HUES64 (cell line): Measurements from ENCODE around the gene ENO4.

Experiments
- H3K27ac ChIP-seq: 2 replicates; pipeline ENCODE4 v1.7.0; 2013; ENCODE audit warnings: low read depth, low read length, inconsistent platforms
- H3K27me3 ChIP-seq: 2 replicates; pipeline ENCODE4 v1.6.1; 2013; ENCODE audit warnings: mild to moderate bottlenecking, low read length; ENCODE audit not compliant: insufficient read depth
- H3K36me3 ChIP-seq: 2 replicates; pipeline ENCODE4 v1.6.1; 2013; ENCODE audit warnings: mild to moderate bottlenecking, low read length; ENCODE audit not compliant: insufficient read depth
- H3K4me1 ChIP-seq: 2 replicates; pipeline ENCODE4 v1.6.1; 2013; ENCODE audit warnings: mild to moderate bottlenecking, low read length, moderate library complexity; ENCODE audit not compliant: insufficient read depth
- H3K4me3 ChIP-seq: 2 replicates; pipeline ENCODE4 v1.5.1; 2013; ENCODE audit warnings: mild to moderate bottlenecking, low read length, moderate library complexity
- H3K9ac ChIP-seq: 2 replicates; pipeline ENCODE4 v1.6.1; 2013; ENCODE audit warnings: mild to moderate bottlenecking, low read depth, low read length
- H3K9me3 ChIP-seq: 2 replicates; pipeline ENCODE4 v1.6.1; 2013; ENCODE audit warnings: low read depth, low read length; ENCODE audit not compliant: insufficient read depth
- WGBS: fragments of 150-250, 120-280 bp; methylation state at CpG from one replicate; pipeline ENCODE4 v1.1.7; 2013; ENCODE audit warnings: missing lambda C conversion rate; 5-methylcytosine and 5-hydroxymethylcytosine counted together

ENO4 gene

DNA sequence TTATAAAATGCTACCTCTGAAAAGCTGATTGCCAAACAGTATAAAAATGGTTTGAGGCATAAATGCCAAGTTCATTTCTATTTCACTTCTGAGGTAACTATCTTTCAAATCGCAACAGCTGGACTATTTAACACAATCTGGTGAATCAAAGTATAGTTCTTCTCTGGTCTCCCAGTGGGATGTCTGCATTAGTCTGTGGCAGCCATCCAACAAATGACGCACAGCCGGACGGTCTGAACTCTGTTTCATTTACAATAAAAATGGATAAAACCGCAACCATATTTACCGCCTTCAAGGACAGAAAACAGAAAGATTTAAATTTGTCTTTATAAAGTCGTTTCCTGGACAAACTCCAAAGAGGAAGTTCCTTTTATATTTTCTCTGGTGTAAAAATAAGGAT is 41.9 kb downstream of the ENO4 start:
- Histone ChIP-seq H3K4me3 (no peak overlapping the region), H3K9ac (no peak overlapping the region), H3K9me3 (no peaks in the 10 kb centered on the region), H3K4me1 (peaks cover 39% of the 10 kb centered on the region), H3K36me3 (no peaks in the 10 kb centered on the region), H3K27ac (no peak overlapping the region), H3K27me3 (no peaks in the 10 kb centered on the region)
- WGBS, result 94% methylated on average over 7 of the region's 7 CpGs

DNA sequence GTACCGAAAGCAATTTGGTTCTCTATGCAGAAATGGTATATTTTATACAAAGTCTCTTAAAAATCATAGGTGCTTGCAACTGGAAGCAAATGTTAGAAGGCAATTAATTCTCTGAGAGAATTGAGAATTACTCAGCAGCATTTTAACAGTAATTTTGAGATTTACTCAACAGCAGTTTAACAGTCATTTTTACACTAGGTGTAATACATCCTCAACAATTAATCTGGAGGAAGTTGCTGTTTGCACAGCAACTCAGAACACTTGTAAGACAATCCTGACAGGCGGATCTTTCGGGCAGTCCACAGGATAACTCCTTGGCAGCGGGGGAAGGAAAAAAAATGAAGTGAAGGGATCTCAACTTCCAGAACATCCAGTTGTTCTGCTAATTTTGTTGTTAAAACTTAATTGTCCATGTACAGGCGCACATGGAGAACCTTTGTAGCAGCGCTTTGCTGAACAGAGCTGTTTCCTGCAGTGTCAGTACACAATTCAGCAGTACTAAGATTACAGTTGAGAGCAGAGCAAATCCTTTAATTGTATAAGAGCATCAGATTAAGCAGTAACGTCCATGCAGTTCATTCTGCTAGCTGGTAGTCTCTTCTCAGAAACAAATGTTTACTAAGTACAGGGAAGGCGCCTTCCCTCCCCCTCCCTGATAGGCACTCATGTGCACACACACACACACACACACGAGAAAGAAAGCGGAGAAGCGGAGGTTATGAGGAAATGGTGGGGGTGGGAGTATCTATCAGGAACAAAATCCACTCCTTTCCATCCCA is 43.8 kb downstream of the ENO4 start:
- H3K9ac ChIP-seq, result no peak overlapping the region
- 0 out of 2 replicates have a peak, but pooled peaks cover 3% of the 10 kb centered on the region for H3K36me3 ChIP-seq
- no peaks in the 10 kb centered on the region for H3K27me3 ChIP-seq
- H3K9me3 ChIP-seq, result no peaks in the 10 kb centered on the region
- H3K4me3 ChIP-seq, result no peak overlapping the region
- peaks cover 32% of the 10 kb centered on the region for H3K4me1 ChIP-seq
- 89% methylated on average over 7 of the region's 11 CpGs for WGBS
- no peak overlapping the region for H3K27ac ChIP-seq

DNA sequence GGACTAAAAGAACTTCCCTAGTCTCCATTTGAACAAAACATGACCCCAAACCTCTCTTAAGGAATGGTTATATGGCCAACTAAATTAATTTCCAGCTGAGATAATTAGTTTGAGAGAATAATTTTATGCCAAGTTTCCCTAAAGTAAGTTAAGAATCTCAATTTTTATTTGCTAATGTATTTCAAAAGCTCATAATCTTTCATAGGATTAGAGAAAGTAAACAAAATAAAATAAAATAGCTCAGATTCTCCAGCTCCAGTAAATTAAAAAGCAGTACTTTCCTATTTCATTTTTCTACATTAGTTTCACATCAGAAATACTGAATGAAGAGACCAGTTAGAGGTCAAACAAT is 44.4 kb downstream of the ENO4 start:
- H3K4me3 ChIP-seq, result no peak overlapping the region
- no peaks in the 10 kb centered on the region for H3K27me3 ChIP-seq
- H3K27ac ChIP-seq, result no peak overlapping the region
- peaks cover 26% of the 10 kb centered on the region for H3K4me1 ChIP-seq
- H3K9me3 ChIP-seq, result no peaks in the 10 kb centered on the region
- H3K36me3 ChIP-seq, result peaks cover 5% of the 10 kb centered on the region; the same call in 1 of the 2 replicates
- no peak overlapping the region for H3K9ac ChIP-seq

DNA sequence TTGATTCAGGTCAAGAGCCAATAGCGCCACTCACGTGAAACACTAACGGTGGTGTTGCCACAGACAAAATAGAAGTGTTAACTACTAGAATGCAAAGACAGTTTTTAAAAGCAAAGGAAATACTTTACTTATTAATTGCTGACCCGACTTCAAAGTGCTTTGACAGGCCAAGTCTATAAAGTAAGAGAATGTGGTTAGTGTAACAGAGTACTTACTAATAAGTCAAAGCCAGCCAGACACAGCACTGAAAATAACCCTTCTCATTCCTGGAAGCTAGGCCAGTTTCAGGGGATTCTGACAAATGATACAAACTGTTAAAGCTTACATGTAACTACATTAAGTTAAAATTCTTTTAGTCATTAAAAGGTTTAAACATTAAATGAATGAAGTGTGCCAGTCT is 50.3 kb downstream of the ENO4 start:
- Histone ChIP-seq H3K9ac (no peak overlapping the region), H3K36me3 (peaks cover 22% of the 10 kb centered on the region), H3K4me1 (peaks cover 7% of the 10 kb centered on the region; the same call in 1 of the 2 replicates), H3K9me3 (no peaks in the 10 kb centered on the region), H3K27me3 (no peaks in the 10 kb centered on the region), H3K27ac (no peak overlapping the region), H3K4me3 (no peak overlapping the region)
- WGBS, result 98% methylated on average over 4 of the region's 4 CpGs

DNA sequence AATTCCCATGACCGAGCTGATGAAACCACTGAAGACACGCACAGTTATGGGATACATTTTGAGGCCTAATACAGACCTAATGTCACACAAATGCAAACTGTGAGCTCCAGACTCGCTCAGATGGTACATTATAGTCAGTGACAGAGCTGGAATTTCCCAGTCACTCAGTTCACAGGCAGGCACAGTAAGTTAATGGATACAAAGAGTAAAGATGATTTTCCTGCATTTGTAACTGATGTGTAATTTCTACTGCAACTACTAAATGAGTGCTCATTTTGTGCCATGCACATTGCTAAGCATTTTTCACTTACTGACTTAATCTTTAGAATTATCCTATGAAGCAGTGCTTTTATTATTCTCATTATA is 56.5 kb downstream of the ENO4 start:
- Histone ChIP-seq H3K27me3 (no peaks in the 10 kb centered on the region), H3K36me3 (peaks cover 29% of the 10 kb centered on the region), H3K27ac (no peak overlapping the region), H3K4me3 (no peak overlapping the region), H3K9ac (no peak overlapping the region), H3K9me3 (no peaks in the 10 kb centered on the region), H3K4me1 (0 out of 2 replicates have a peak, but pooled peaks cover 7% of the 10 kb centered on the region)
- 97% methylated on average over 3 of the region's 3 CpGs for whole genome bisulfite sequencing

DNA sequence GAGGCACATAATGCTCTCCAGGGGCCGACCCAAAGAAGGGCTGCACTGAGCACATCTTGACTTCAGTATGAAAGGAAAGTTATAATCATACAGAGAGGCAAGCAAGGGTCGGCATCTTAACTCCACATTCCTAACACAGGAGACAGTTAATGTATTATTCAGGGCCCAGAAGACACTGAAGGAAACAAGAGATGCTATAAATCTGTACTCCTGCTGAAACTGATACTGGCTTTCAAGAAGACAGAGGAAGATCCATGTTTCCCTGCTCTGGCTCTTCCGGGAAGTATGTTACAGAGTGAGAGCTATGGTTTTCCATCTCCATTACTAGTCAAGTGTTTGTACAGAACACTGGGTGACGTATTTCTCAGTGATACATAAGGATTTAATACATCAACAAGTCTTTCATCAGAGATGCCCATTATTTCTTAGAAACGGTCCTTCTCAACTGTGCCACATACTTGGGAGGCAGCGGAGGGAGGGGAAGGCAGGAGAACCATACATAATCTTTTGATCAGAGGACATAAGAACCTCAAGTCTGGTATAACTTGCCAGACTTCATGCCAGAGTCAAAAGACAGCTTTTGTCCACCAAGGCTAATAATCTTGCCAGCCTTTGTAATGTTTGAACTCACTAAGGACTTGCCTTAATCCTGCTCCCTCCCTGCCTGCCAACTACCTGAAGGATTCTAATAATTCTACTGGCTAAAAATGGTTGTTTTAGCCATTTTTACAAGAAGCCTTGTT is 58.1 kb downstream of the ENO4 start:
- H3K4me1 ChIP-seq, result 0 out of 2 replicates have a peak, but pooled peaks cover 7% of the 10 kb centered on the region
- no peak overlapping the region for H3K9ac ChIP-seq
- WGBS, result 92% methylated on average over 6 of the region's 6 CpGs
- H3K36me3 ChIP-seq, result peaks cover 25% of the 10 kb centered on the region
- no peaks in the 10 kb centered on the region for H3K9me3 ChIP-seq
- no peak overlapping the region for H3K27ac ChIP-seq
- no peaks in the 10 kb centered on the region for H3K27me3 ChIP-seq
- no peak overlapping the region for H3K4me3 ChIP-seq

DNA sequence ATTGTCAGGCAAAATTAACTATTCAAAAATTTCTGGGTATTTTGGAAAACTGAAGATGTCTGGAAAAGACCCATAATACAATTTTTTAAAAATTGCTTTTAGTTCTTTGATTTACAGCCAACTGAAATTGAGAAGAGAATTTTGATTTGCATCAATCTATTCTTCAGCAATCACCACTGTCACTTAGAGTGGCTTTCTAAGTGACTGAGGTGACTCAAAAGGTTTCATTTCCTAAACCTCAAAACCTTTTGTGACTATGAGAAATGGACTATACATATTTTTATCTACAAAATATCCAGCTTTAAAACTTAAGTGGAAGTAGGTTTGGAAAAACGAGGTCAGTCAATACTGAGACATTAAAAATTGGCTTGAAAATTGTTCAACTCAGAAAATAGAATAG is 60.0 kb downstream of the ENO4 start:
- H3K4me3 ChIP-seq, result no peak overlapping the region
- H3K9ac ChIP-seq, result no peak overlapping the region
- 0 out of 2 replicates have a peak, but pooled peaks cover 2% of the 10 kb centered on the region for H3K4me1 ChIP-seq
- WGBS, result no CpG with 5 or more reads among the region's 1 CpG
- H3K27me3 ChIP-seq, result no peaks in the 10 kb centered on the region
- peaks cover 29% of the 10 kb centered on the region for H3K36me3 ChIP-seq
- no peaks in the 10 kb centered on the region for H3K9me3 ChIP-seq
- H3K27ac ChIP-seq, result no peak overlapping the region

DNA sequence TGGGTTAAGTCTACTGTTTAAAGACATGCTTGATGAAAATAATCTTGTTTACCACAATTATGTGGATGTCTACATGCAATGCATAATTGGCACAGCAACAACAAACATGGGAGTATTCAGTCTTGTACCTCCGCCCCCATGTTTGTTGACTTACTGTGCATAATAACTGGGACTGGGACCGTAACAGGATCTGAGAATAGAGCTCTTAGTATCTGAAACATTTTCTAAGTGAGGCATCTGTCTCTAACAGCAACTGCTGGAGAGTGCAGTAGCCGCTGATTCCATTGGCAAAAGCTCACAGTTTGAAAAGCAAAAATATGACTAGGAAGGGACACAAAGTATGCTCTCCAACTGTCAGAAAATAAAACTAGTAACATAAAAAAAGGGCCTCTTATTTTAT is 61.6 kb downstream of the ENO4 start:
- Histone ChIP-seq H3K4me3 (no peak overlapping the region), H3K36me3 (peaks cover 33% of the 10 kb centered on the region), H3K27ac (no peak overlapping the region), H3K9ac (no peak overlapping the region), H3K9me3 (no peaks in the 10 kb centered on the region), H3K27me3 (no peaks in the 10 kb centered on the region), H3K4me1 (no peaks in the 10 kb centered on the region)
- WGBS, result 89% methylated on average over 3 of the region's 3 CpGs

DNA sequence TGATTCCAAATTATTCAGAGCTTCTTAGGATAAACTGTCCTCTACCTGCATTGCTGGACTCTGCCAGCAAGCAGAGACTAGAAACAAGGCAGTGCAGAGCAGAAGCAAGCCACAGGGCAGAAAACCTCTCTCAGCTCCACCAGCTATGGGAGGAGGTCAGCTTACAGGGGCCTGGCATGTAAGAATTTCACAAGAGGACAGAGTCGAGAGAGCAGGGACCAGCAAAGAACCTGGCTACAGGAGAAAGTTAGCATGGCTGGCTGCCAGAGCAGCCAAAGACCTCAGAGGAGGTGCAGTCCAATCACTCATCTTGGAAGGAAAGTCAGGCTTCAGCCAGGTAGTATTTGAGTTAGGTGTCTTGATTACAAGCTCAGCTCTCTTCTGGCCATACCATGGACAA is 62.9 kb downstream of the ENO4 start:
- Histone ChIP-seq H3K27ac (no peak overlapping the region), H3K27me3 (no peaks in the 10 kb centered on the region), H3K4me3 (no peak overlapping the region), H3K9ac (no peak overlapping the region), H3K4me1 (no peaks in the 10 kb centered on the region), H3K36me3 (peaks cover 21% of the 10 kb centered on the region), H3K9me3 (no peaks in the 10 kb centered on the region)
- 79% methylated on average over 1 of the region's 1 CpG for WGBS

DNA sequence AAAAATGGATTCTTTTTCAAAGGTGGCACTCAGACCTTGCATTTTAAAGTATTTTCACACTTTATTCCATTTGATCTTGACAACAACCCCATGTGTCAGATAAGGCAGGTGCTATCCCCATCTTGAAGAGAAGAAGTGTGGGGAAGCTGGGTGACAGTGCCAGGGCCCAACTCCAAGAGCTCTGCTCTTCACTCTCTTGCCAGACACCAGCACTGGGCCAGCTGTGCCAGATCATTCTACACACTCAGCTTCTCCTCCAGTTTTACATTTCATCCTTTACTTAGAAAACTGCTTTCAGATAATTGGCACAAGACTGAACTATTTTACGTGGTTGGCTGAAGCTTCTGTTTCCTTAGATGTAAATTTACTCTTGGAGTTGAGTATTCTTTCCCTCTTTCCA is 64.4 kb downstream of the ENO4 start:
- H3K4me3 ChIP-seq, result no peak overlapping the region
- H3K27me3 ChIP-seq, result no peaks in the 10 kb centered on the region
- peaks cover 15% of the 10 kb centered on the region for H3K36me3 ChIP-seq
- H3K9me3 ChIP-seq, result no peaks in the 10 kb centered on the region
- peaks cover 6% of the 10 kb centered on the region for H3K4me1 ChIP-seq
- H3K9ac ChIP-seq, result no peak overlapping the region
- H3K27ac ChIP-seq, result no peak overlapping the region
- 78% methylated on average over 1 of the region's 1 CpG for WGBS

DNA sequence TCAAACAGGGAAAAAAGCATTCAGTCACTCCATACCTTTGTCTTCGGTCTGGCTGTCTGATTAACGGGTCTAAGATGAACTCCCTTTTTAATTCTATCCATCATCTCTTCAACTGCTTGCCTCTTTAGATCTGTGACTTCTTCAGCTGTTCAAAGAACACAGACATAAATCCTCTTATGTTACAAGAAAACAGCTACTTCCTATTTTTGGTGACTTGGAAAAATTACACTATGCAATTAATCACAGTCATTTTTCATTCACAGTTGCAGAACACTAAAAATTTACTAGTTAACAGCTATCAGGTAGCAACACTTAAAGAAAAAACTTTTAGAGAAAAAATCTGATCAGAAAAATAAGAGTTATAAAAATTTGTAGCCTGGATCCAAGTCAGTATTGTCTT is 66.0 kb downstream of the ENO4 start:
- Histone ChIP-seq H3K9me3 (no peaks in the 10 kb centered on the region), H3K27me3 (no peaks in the 10 kb centered on the region), H3K4me3 (no peak overlapping the region), H3K27ac (no peak overlapping the region), H3K9ac (no peak overlapping the region), H3K4me1 (peaks cover 6% of the 10 kb centered on the region), H3K36me3 (peaks cover 18% of the 10 kb centered on the region)
- 94% methylated on average over 2 of the region's 2 CpGs for WGBS
